GM12874 (cell line): ENCODE data around the gene CC2D1A.

Experiments
- CTCF ChIP-seq: IDR thresholded peaks from 2 replicates; pipeline ENCODE4 v1.5.1; 2011; ENCODE audit warnings: low read depth, mild to moderate bottlenecking, control low read depth, low read length, moderate library complexity; ENCODE audit not compliant: insufficient read depth

CC2D1A gene

GRCh38 chr19:13951043-13951442 is 45.0 kb downstream of the CC2D1A start:
- no peak for TF ChIP-seq CTCF

GRCh38 chr19:13951799-13952153 is 45.8 kb downstream of the CC2D1A start:
- no peak for TF ChIP-seq CTCF

GRCh38 chr19:13952154-13952930 is 46.3 kb downstream of the CC2D1A start, which contains the start of gene DCAF15:
TSS of gene DCAF15 (plus strand) at chr19:13952509. CDS start at chr19:13952513, 4 bp downstream.
- no peak for TF ChIP-seq CTCF

GRCh38 chr19:13952931-13953531 is 47.0 kb downstream of the CC2D1A start:
- TF ChIP-seq CTCF: no peak

- TF ChIP-seq CTCF: no peak
Observed at GRCh38 chr19:13954185-13954584, 48.2 kb downstream of the CC2D1A start.

GRCh38 chr19:13955662-13956364 is 49.8 kb downstream of the CC2D1A start:
- TF ChIP-seq CTCF: no peak

- TF ChIP-seq CTCF: no peak
Observed at GRCh38 chr19:13956365-13956744, 50.4 kb downstream of the CC2D1A start.
